Measurements from ENCODE around the gene ROR1.

Gene ROR1

DNA sequence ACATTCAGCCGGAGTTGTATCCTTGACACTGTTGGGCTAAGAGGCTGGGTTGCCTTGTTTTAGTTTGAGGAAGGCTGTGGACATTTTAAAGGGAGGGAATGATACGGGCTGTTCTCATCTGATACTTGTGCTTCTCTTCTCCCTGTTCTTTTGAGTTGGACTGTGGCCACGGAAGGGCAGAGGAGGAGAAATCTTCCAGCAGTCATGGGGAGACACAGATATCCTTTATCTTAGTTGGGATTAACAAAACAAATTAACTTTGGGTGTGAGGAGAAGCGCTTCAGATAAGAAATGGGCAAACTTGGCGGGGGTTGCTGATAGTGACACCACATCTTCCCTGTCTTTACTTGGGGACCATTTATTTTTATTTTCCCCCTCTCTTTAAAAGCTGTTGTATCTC lies 138.8 kb downstream of the ROR1 start:
- no peak for DNase-seq (ENCODE audit: low spot score)

DNA sequence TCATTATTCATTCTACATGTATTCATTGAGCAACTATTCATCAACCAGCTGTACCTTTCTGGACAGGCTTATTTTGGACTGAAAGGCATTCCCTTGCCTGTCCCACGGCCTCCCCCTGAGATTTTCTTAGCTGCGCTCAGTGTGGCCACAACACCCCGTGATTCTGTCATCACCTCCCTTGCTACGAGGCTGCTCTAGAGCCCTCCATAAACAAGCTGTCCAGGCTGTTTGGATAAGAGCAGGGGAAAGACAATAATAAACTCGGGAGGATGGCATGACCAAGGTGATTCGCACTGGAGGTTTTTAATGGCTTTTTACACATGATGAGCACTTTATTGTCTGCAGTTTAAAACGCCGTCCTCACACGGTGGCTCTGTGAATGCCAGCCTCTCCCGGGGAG lies 139.7 kb downstream of the ROR1 start:
- DNase-seq (ENCODE audit: low spot score): no peak

DNA sequence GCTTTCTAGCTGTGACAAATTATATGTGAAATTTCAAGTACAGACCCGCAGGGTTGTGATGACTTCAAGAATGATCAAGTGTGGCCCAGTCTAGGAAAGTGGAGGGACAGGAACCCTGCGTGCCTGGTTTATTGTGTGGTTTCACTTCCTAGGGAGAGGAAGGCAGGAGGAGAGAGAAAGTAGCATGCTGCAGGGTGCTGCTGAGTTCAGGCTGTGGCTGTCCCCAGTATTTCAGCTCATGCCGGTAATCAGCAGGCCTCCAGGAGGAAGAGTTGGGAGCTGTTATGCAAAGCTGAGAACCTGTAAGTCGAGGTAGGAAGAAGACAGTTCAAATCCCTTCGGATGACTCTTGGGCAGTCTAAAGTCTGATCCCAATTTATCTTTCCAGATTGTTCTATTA lies 140.4 kb downstream of the ROR1 start:
- DNase-seq (ENCODE audit: low spot score): no peak

GRCh38 chr1:63914706-63915105 lies 140.9 kb downstream of the ROR1 start:
- DNase-seq (ENCODE audit: low spot score): no peak

GRCh38 chr1:63915121-63915520 lies 141.3 kb downstream of the ROR1 start:
- DNase-seq (ENCODE audit: low spot score): peak; percentile 8

DNA sequence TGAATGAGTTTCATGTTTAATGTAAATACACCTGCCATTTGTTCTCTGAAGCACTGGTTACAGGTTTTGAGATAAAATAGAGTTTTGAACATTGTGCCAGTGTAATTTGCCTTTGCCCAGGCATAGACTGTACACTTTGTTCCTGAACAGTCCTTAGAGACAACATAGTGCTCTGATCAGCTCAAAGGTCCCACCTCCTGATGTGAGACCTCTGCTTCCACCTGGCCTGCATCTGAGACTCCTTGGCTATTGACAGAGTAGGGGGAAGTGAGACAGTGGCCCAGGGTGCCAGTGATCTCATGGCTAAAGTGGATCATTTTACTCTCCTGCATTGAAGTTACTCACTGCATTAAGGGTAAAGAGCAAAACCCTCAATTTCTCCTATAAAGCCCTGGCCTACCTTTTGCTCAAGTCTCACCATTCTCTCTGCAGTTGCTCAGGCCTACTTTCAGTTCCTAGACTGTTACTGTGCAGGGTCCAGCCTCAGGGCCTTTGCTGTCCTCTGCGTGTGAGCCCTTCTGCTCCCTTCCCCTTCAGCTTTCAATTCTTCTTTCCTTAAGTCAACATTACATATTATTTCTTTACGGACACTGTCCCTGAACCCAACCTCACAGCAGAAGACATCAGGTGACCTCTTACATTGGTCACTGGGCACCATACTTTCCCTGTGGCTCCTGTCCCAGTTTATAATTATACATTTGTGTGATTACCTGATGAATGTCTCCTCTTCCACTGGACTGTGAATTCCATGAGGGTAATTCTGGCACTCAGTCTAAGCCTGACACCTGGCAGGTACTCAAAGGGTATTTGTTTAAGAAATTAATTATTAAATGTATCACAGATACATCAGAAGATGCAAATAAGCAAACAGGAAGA lies 142.9 kb downstream of the ROR1 start:
- DNase-seq (ENCODE audit: low spot score): no peak

DNA sequence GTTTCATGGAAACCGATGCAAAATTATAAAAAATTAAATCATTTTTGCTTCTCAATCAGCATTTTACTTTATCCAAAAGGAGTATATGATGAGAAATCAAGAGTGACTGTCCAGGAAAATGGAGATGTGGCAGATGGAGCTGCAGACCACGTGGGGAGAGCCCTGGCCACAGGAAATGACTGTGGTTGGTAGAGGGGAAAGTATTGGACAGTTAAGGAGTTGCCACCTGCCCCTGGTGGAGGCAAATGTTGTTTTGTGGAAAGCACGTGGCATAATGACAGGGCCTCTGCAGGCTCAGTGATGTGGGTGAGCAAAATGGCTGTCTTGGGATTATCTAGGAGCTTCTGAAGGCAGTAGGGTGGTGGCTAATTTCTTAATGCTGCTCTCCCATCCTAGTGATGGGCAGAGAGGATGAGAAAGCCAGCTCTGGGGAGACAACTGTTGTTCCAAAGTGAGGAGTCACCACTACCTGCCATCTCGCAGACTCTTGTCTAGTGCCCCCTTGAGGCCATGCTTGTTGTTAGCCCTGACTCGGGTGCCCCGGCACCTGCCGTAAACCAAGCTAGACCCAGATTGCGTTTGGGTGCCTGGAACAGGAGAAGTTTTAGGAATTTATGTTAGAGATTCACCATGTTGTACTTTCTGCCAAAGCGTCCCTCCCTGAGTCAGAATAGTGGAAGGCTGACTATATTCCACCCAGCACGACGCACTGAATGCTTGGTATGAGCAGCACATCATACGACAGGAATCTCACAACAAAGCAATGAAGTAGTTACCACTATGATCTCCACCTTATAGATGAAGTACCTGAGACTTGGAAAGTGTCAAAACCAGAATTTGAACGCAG lies 144.0 kb downstream of the ROR1 start:
- DNase-seq (ENCODE audit: low spot score): peak; percentile 17

DNA sequence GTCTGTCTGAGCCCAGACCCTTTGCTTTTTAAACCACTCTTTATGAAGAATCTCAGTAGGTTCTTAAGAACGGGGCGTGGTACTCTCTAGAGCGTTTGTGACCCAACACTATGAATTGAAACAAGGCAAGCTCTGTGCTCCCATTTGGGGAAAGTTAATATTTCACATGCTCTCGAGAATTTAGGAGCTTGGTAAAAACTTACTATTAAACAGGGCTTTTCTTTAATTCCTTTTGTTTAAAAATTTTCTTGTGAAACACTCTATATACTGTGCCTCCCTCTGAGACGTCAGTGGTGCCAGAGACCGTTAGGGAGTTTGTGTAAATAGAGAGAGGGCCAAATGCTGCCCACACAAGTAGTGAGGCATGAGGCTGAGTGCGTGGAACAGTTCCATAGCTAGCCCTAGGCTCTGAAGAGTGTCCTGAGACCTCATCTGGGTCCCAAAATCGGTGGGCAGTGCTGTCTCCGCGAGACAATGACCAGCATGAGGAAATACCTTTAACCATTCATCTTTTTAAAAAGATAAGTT lies 144.7 kb downstream of the ROR1 start:
- DNase-seq (ENCODE audit: low spot score): no peak

DNA sequence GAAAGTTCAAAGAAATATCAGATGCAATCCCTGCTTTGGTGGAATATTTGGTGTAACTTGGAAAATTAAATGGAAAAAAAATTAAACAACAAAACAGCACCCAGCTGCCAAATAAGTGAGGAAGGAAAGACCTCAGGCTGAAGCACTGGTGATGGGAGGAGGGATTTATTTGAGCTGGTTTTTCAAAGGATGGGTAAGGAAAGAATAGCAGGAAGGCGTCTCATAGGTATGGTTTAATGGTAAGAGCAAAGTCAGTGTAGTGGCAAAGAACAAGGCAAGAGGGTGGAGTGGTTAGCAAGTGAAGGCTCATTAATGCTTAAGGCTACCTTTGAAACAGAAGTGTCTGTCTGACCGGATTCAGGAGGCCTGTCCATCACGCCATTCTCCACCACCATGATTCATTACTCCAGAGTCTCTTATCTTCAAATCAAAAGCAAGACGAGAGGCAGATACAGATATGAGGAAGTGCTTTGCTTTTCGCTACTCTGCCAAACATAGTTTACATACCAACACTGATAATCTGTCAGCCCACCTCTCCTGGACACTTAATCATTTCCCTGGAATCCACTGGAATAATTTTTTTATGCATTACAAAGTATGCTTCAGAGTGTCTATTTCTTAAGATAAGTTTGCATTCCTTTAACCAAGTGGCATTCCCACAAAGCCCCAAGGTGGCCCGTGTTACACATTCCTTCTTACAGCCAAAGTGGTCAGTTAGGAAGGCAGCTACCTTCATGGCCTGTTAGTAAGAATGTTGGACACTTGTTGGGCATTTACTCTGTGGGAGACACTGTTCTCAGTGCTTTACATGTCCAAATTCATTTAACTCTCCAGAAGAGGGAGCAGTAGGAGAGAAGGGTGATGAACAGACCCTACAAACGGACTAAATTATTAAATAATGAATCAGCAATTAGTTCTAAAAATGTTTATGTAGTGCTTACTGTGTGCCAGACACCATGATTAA lies 146.6 kb downstream of the ROR1 start:
- no peak for DNase-seq (ENCODE audit: low spot score)

- no peak for DNase-seq (ENCODE audit: low spot score)
Measured at GRCh38 chr1:63921359-63921758, 147.5 kb downstream of the ROR1 start.

- DNase-seq (ENCODE audit: low spot score): no peak
Measured at GRCh38 chr1:63921802-63922201, 148.0 kb downstream of the ROR1 start.

DNA sequence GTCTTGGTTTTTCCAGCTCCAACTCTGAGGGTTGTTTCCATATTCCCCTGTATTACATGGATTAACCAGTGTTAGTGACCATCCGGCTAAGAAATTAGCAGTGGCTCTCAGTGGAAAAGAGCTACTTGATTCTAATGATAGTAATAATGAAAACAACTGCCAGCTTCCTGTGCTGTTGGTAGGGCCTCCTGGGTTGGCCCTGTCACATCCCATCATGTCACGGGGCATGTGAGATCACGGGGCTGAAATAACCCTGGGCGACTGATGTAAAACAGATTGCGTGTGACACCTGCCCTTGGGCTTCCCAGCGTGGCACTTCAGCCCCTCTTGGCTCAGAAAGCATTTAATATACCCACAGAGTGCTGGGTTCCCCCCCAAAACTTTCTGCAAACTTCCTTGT lies 149.0 kb downstream of the ROR1 start:
- DNase-seq (ENCODE audit: low spot score): no peak

DNA sequence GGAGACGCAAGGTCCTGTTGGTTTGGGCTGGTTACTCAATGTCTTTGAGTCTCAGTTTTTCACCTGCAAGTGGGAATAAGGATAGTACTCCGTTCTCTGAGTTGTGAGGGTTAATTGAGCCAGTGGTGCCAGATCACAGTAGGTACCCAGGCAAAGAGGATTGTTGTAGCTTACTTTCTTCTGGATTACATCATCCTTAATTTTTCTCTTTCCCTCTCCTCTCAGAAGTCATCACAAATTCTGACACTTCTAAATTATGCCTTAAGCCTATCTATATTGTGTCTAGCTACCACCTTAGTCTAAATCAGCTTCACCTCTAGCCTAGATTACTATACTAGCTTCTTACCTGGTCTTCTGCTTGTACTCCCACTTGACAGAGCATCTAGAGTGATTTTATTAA lies 149.5 kb downstream of the ROR1 start:
- DNase-seq (ENCODE audit: low spot score): no peak

- no peak for DNase-seq (ENCODE audit: low spot score)
Measured at GRCh38 chr1:63924600-63924999, 150.8 kb downstream of the ROR1 start.

DNA sequence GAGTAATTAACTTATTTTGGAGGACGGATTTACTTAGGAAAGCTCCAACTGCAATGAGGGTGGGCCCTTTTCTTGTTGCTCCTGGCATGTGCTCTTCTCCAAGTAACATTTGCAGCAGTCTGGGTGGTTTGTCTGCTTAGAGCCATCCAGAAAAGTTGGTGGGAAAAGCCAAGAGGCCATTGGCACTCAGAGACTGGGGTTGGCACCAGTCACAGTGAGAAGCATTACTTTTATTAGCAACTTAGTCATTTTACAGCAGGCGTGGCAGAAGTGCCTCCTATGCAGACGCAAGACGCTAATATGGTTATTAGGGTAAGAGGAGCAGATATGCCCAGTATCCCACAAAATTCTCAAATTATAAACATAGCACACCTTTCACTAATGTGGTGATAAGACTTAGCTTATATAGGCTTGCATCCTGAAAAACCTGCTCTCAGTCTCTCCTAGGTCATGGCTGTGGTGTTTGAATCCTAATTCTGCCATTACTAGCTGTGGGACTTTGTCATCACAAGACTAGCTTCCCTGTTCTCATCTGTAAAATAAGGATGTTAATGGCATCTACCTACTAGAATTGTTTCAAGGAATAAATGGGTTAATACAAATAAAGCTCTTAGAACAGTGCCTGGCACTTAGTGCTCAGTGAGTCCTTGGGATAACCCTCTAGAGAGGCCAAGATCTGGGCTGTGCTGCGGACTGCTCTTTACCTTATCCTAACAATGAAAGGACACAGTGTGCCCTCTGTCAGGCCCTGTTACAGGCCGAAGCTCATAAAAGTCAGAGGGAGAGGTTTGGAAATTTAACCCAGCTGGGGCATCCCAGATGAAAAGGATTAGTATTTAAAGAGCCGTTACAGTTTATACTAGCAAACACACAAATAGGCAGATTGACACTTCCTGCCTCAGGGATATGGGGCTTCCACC lies 154.6 kb downstream of the ROR1 start:
- DNase-seq (ENCODE audit: low spot score): no peak

DNA sequence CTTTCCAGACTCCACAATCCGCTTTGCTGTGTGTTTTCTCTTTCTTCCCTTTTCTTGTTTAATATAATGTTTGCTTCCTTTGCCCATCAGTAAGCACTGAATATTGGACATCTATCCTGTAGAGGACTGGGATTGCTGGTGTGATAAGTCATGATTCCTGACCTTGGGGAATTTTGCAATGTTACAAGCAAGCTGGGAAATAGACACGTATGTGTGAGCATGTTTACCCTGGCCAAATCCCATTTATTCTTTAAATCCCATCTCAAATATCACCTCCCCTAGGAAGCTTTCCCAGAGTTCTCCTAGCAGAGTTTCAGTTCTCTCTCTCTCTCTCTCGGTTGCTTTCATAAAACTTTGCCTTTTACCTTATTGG lies 155.3 kb downstream of the ROR1 start:
- no peak for DNase-seq (ENCODE audit: low spot score)

GRCh38 chr1:63931468-63931867 lies 157.7 kb downstream of the ROR1 start:
- DNase-seq (ENCODE audit: low spot score): no peak

DNA sequence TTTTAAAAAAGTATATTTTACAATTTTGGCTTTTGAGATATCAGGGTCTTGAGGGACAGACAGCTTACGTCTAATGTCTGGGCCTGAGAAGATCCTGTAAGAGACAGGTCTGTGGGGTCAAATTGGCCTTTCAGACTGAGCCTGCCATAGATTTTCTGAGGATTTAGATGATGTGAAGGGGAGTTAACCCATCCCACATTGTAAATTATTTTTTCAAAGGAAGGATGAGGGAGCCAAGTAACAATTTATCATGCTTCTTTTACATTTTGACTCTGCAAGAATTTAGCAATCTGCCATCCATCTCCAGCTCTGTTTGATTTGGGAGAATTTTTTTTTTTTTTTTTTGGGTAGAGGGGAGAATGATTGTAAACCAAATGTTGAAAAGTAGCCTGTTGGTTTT lies 160.9 kb downstream of the ROR1 start:
- DNase-seq (ENCODE audit: low spot score): no peak

GRCh38 chr1:63935143-63935542 lies 161.3 kb downstream of the ROR1 start:
- no peak for DNase-seq (ENCODE audit: low spot score)

DNA sequence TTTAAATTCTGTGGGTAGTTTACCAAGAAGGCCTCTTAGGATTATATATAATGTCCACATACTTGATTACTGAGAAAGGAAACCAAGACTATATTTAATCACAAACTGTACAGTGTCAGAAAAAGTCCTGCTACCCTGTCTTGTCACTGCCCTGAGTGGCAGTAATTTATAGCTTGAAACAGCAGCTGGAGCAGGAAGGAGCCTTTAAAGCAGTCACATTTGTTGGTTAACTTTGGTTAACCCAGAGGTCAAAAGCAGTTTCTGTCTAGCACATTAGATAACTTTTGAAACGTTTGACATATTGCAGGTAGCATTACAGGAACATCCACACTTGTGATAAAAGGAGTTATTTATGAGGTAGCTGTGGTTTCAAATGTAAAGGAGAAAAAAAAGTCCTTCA lies 161.7 kb downstream of the ROR1 start:
- DNase-seq (ENCODE audit: low spot score): no peak

DNA sequence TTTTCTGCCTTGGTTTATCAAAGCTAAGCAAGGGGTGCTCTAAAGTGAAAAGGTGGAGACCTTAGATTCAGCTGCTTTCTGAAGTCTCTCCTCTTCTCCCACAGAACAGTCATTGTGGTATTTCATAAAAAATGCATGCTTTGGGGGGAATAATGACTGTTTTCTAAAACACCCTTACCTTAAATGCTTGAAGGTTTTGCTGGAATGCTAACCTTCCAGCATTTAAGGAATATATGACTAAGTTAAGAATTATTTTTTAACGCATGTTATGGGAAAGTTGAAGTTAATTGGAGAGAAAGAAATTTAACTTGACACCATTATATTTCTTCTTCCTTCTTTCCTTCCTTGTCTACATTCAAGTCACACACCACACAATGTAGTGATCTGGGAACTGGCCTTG lies 162.5 kb downstream of the ROR1 start:
- no peak for DNase-seq (ENCODE audit: low spot score)
